ENCODE results near the gene EGFLAM.

- TF ChIP-seq CTCF (IDR thresholded peaks at IDR 0.05): no peak
- no peak for TF ChIP-seq POLR2AphosphoS5 (IDR thresholded peaks at IDR 0.05)
- no peak for TF ChIP-seq POLR2A (IDR thresholded peaks at IDR 0.05; ENCODE audit: low read depth)
- TF ChIP-seq EP300 (IDR thresholded peaks at IDR 0.05): no peak
Measured at GRCh38 chr5:38250763-38251448, 7.5 kb upstream of the EGFLAM start.

Data from esophagus muscularis mucosa (tissue), 4 donors.